IMR-90 (cell line): ENCODE data around the gene BTAF1. TPM values are rescaled to one million over a fixed set of nuclear protein-coding genes. Genes with fewer than 3 reads are reported as not detected.

Experiments
- ATAC-seq: fragments of 200-7000 bp; cut with Tn5 transposase; 2 replicates; pipeline ENCODE4 v1.9.1; 2020; ENCODE audit warnings: low read depth, mild to moderate bottlenecking, moderate library complexity
- BruUV-seq: library from RNA; stranded (reverse); fragments of 400-500 nt; replicated peaks from 2 replicates; lab custom pipeline; 2021; lab: Mats Ljungman, UMichigan
- CTCF ChIA-PET: fragments of 300-600 bp; formaldehyde crosslinking; extraction: SDS; loops from one replicate; lab custom pipeline; 2021; ENCODE audit warnings: antibody characterized with exemption; lab: Yijun Ruan, JAX
- POLR2A ChIA-PET: fragments of 300-600 bp; sonication (Branson Sonifier 250); formaldehyde crosslinking; loops from one replicate; lab custom pipeline; 2022; ENCODE audit warnings: antibody characterized with exemption; ENCODE audit not compliant: unreplicated experiment; lab: Charles Lee
- DNase-seq: peaks from one replicate; pipeline ENCODE4 v3.0.0; 2013
- H2AFZ ChIP-seq: replicated peaks from 2 replicates; pipeline ENCODE3; 2013; ENCODE audit warnings: low read length, mild to moderate bottlenecking; ENCODE audit not compliant: poor library complexity
- H2AK5ac ChIP-seq: 2 replicates; pipeline ENCODE4 v1.6.1; 2013; ENCODE audit warnings: low read depth, low read length, inconsistent platforms
- H2AK9ac ChIP-seq: replicated peaks from 2 replicates; pipeline ENCODE3; 2013; ENCODE audit warnings: mild to moderate bottlenecking, low read depth, low read length, moderate library complexity; ENCODE audit not compliant: poor library complexity
- H2BK120ac ChIP-seq: 2 replicates; pipeline ENCODE4 v1.6.1; 2013; ENCODE audit warnings: low read depth, low read length, inconsistent platforms
- H2BK15ac ChIP-seq: 3 replicates; pipeline ENCODE4 v1.6.1; 2013; ENCODE audit warnings: low read depth, low read length, inconsistent platforms
- H2BK20ac ChIP-seq: 2 replicates; pipeline ENCODE4 v1.6.1; 2013; ENCODE audit warnings: low read depth, mild to moderate bottlenecking, inconsistent platforms, low read length, moderate library complexity
- H2BK5ac ChIP-seq: 2 replicates; pipeline ENCODE4 v1.6.1; 2013; ENCODE audit warnings: mild to moderate bottlenecking, low read depth, low read length, inconsistent platforms; ENCODE audit not compliant: poor library complexity, severe bottlenecking
- H3K14ac ChIP-seq: replicated peaks from 2 replicates; pipeline ENCODE4 v1.6.1; 2013; ENCODE audit warnings: low read depth, low read length, inconsistent platforms
- H3K18ac ChIP-seq: 2 replicates; pipeline ENCODE4 v1.6.1; 2013; ENCODE audit warnings: low read depth, low read length, control low read depth
- H3K23ac ChIP-seq: 2 replicates; pipeline ENCODE4 v1.6.1; 2013; ENCODE audit warnings: low read depth, low read length, inconsistent platforms
- H3K27ac ChIP-seq: 2 replicates; pipeline ENCODE4 v1.5.1; 2013; ENCODE audit warnings: mild to moderate bottlenecking, control low read depth, low read length; ENCODE audit not compliant: insufficient read depth
- H3K27me3 ChIP-seq: 2 replicates; pipeline ENCODE4 v1.6.1; 2013; ENCODE audit warnings: low read length; ENCODE audit not compliant: control insufficient read depth, insufficient read depth
- H3K36me3 ChIP-seq: 2 replicates; pipeline ENCODE4 v1.6.1; 2013; ENCODE audit warnings: low read length, mixed read lengths; ENCODE audit not compliant: control insufficient read depth, insufficient read depth
- H3K4ac ChIP-seq: 2 replicates; pipeline ENCODE4 v1.6.1; 2013; ENCODE audit warnings: low read depth, low read length, inconsistent platforms
- H3K4me1 ChIP-seq: 2 replicates; pipeline ENCODE4 v1.6.1; 2013; ENCODE audit warnings: low read length, mixed read lengths; ENCODE audit not compliant: control insufficient read depth, insufficient read depth
- H3K4me2 ChIP-seq: 2 replicates; pipeline ENCODE4 v1.6.1; 2013; ENCODE audit warnings: low read depth, mild to moderate bottlenecking, control low read depth, low read length, moderate library complexity
- H3K4me3 ChIP-seq: 2 replicates; pipeline ENCODE4 v1.5.1; 2013; ENCODE audit warnings: low read depth, mild to moderate bottlenecking, control low read depth, low read length, moderate library complexity; ENCODE audit not compliant: insufficient read depth
- H3K56ac ChIP-seq: 2 replicates; pipeline ENCODE4 v1.6.1; 2013; ENCODE audit warnings: low read length, inconsistent platforms; ENCODE audit not compliant: insufficient read depth; ENCODE audit errors: extremely low read depth
- H3K79me1 ChIP-seq, 2 experiments: 2 replicates each; pipeline ENCODE4 v1.6.1; 2013; ENCODE audit warnings: low read length in 2 of 2, inconsistent platforms in 1 of 2, low read depth in 1 of 2
- H3K9ac ChIP-seq: 2 replicates; pipeline ENCODE4 v1.6.1; 2013; ENCODE audit warnings: low read depth, low read length, control low read depth
- H3K9me1 ChIP-seq: 2 replicates; pipeline ENCODE4 v1.6.1; 2013; ENCODE audit warnings: low read length, inconsistent platforms; ENCODE audit not compliant: insufficient read depth
- H3K9me3 ChIP-seq: 2 replicates; pipeline ENCODE4 v1.6.1; 2013; ENCODE audit warnings: low read length; ENCODE audit not compliant: control insufficient read depth, insufficient read depth
- H4K20me1 ChIP-seq: 2 replicates; pipeline ENCODE4 v1.6.1; 2013; ENCODE audit warnings: low read length, inconsistent platforms; ENCODE audit not compliant: insufficient read depth
- H4K5ac ChIP-seq: 2 replicates; pipeline ENCODE4 v1.6.1; 2013; ENCODE audit warnings: mild to moderate bottlenecking, low read depth, low read length, control low read depth
- H4K8ac ChIP-seq, 2 experiments: 2 replicates each; pipeline ENCODE4 v1.6.1; 2013; ENCODE audit warnings: low read depth in 2 of 2, low read length in 2 of 2, control low read depth in 1 of 2, inconsistent platforms in 1 of 2
- H4K91ac ChIP-seq: 2 replicates; pipeline ENCODE4 v1.6.1; 2013; ENCODE audit warnings: low read depth, low read length, inconsistent platforms; ENCODE audit not compliant: insufficient read depth
- MAFK ChIP-seq: IDR thresholded peaks from 2 replicates; pipeline ENCODE4 v1.6.1; 2012; ENCODE audit warnings: low read depth, low read length, improper control_type of control experiment
- WGBS, 2 experiments: methylation state at CpG; one replicate each; pipeline versions ENCODE4 v1.1.5 to v1.1.7; 2013; ENCODE audit warnings: missing lambda C conversion rate in 2 of 2; ENCODE audit not compliant: insufficient read length in 1 of 2; ENCODE audit errors: extremely low coverage in 2 of 2; 5-methylcytosine and 5-hydroxymethylcytosine counted together
- dilution Hi-C: fragments of 300-500 bp; cut with HindIII; formaldehyde crosslinking; loops from one replicate; pipeline ENCODE4 v1.14.3; 2018; ENCODE audit warnings: low sequenced_read_pairs; ENCODE audit not compliant: unreplicated experiment
- in situ Hi-C: fragments of 300-500 bp; cut with MboI; formaldehyde crosslinking; loops from 3 replicates; pipeline ENCODE4 v1.14.3; 2019; ENCODE audit warnings: low sequenced_read_pairs, inconsistent platforms, mixed read lengths
- intact Hi-C: fragments of 100-400 bp; cut with micrococcal nuclease; formaldehyde crosslinking; loops from 2 replicates; pipeline ENCODE4 v1.10.0; 2022
- polyA plus RNA-seq, 3 experiments: library from polyadenylated mRNA; depleted of rRNA; stranded (reverse); fragments of >200 nt; gene quantifications; 2 replicates each; pipeline ENCODE4 v1.2.3, GENCODE V29; 2012; ENCODE audit warnings: low replicate concordance in 1 of 3
- total RNA-seq: library from RNA; depleted of rRNA; stranded (reverse); fragments of >200 nt; gene quantifications from 2 replicates; pipeline ENCODE4 v1.2.3, GENCODE V29; 2012

The BTAF1 gene
- total and polyA plus RNA-seq, 2 of the 4 experiments (the other 2 are of a cell fraction) = 15.0 to 42.3 TPM

DNA sequence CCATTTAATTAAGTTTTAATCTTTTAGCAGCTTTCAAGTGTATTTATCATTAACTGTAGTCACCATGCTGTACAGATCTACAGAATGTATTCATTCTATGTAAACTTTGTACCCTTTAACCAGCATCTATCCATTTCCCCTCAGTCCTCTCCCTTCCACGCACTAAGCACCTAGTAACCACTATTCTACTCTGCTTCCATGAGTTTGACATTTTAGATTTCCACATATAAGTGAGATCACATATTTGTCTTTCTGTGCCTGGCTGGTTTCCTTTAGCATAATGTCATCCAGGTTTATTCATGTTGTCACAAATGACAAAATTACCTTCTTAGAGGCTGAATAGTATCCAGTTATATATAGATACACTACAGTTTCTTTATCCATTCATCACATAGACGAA lies 79.7 kb downstream of the BTAF1 start:
- H4K5ac ChIP-seq = no peak overlapping the region
- in situ Hi-C loops = no loop called here
- TF ChIP-seq MAFK = no peak
- H3K79me1 ChIP-seq = peaks cover 0 to 4% of the 10 kb centered on the region in 2 experiments; a peak in 1 of 4 replicates
- H2AK5ac ChIP-seq = no peak overlapping the region
- no peak overlapping the region for H2BK5ac ChIP-seq
- ChIA-PET POLR2A (no interaction called here), CTCF (interaction anchor here (0.6 kb wide), 1 partner anchor 9 kb away, joined by 3 read pairs; no protein-coding TSS in a partner anchor)
- H3K23ac ChIP-seq = no peak overlapping the region
- H4K91ac ChIP-seq = no peak overlapping the region
- no CpG with 5 or more reads among the region's 2 CpGs for WGBS, 2 experiments
- ATAC-seq = no peak
- H3K27me3 ChIP-seq = no peaks in the 10 kb centered on the region
- H2BK15ac ChIP-seq = no peak overlapping the region
- no peaks in the 10 kb centered on the region for H3K9me1 ChIP-seq
- no peaks in the 10 kb centered on the region for H3K4me1 ChIP-seq
- H3K4me2 ChIP-seq = no peak overlapping the region
- no peak overlapping the region for H2AFZ ChIP-seq
- no peak overlapping the region for H2AK9ac ChIP-seq
- no peak overlapping the region for H4K8ac ChIP-seq
- H3K18ac ChIP-seq = no peak overlapping the region
- no peak overlapping the region for H3K9ac ChIP-seq
- no peak overlapping the region for H2BK20ac ChIP-seq
- H3K4ac ChIP-seq = no peak overlapping the region
- peaks cover 14% of the 10 kb centered on the region for H3K36me3 ChIP-seq
- dilution Hi-C loops = no loop called here
- H3K27ac ChIP-seq = no peak overlapping the region
- H2BK120ac ChIP-seq = no peak overlapping the region
- no peaks in the 10 kb centered on the region for H4K20me1 ChIP-seq
- no peak for DNase-seq
- H3K9me3 ChIP-seq = peaks cover 3% of the 10 kb centered on the region; the same call in 1 of the 2 replicates
- H3K4me3 ChIP-seq = no peak overlapping the region
- intact Hi-C loops = no loop called here
- H3K14ac ChIP-seq = no peak overlapping the region
- no TSS peak for BruUV-seq
- no peak overlapping the region for H3K56ac ChIP-seq
